Neural cell (in vitro differentiated cells): Measurements from ENCODE around the gene FLOT1. TPM values are rescaled to one million over a fixed set of nuclear protein-coding genes. Genes with fewer than 3 reads are reported as not detected.

Experiments used
- H2AFZ ChIP-seq: fragments of 200-600, 300-800 bp; sonication (generic), shearing (Covaris generic); 2 replicates; pipeline ENCODE4 v1.6.0; 2014; ENCODE audit warnings: low read depth, mild to moderate bottlenecking, antibody characterized with exemption, low read length, moderate library complexity
- H3F3A ChIP-seq: fragments of 200-600 bp; shearing (Covaris generic); 2 replicates; pipeline ENCODE4 v1.6.1; 2016; ENCODE audit warnings: mild to moderate bottlenecking, moderate library complexity, mixed read lengths, antibody characterized with exemption, low read length; ENCODE audit not compliant: insufficient read depth, poor library complexity, severe bottlenecking
- H3K27ac ChIP-seq: fragments of 200-600, 300-800 bp; sonication (generic), shearing (Covaris generic); 2 replicates; pipeline ENCODE4 v1.5.1; 2014; ENCODE audit warnings: mild to moderate bottlenecking, low read length, moderate library complexity
- H3K27me3 ChIP-seq: fragments of 300-800, 200-600 bp; sonication (generic), shearing (Covaris generic); 2 replicates; pipeline ENCODE4 v1.6.0; 2014; ENCODE audit warnings: mild to moderate bottlenecking, low read depth, low read length, moderate library complexity; ENCODE audit not compliant: insufficient read depth
- H3K36me3 ChIP-seq: fragments of 300-800, 200-600 bp; sonication (generic), shearing (Covaris generic); 2 replicates; pipeline ENCODE4 v1.5.1; 2014; ENCODE audit warnings: mild to moderate bottlenecking, antibody characterized with exemption, low read length, moderate library complexity; ENCODE audit not compliant: insufficient read depth
- H3K4me2 ChIP-seq: fragments of 300-800, 200-600 bp; sonication (generic), shearing (Covaris generic); 2 replicates; pipeline ENCODE4 v1.6.0; 2014; ENCODE audit warnings: mild to moderate bottlenecking, low read length
- H3K4me3 ChIP-seq: fragments of 300-800, 200-600 bp; sonication (generic), shearing (Covaris generic); 2 replicates; pipeline ENCODE4 v1.5.1; 2014; ENCODE audit warnings: mild to moderate bottlenecking, low read length, moderate library complexity
- H3K79me2 ChIP-seq: fragments of 200-600 bp; shearing (Covaris generic); replicated peaks from 2 replicates; pipeline ENCODE4 v1.6.0; 2014; ENCODE audit warnings: mild to moderate bottlenecking, low read length, moderate library complexity; ENCODE audit not compliant: insufficient read depth
- H3K9ac ChIP-seq: fragments of 300-800, 200-600 bp; sonication (generic), shearing (Covaris generic); 2 replicates; pipeline ENCODE4 v1.6.1; 2016; ENCODE audit warnings: mild to moderate bottlenecking, low read length, mixed read lengths
- H3K9me2 ChIP-seq: fragments of 200-600 bp; shearing (Covaris generic); 2 replicates; pipeline ENCODE4 v1.6.1; 2016; ENCODE audit warnings: mild to moderate bottlenecking, low read length, mixed read lengths; ENCODE audit not compliant: insufficient read depth
- H3K9me3 ChIP-seq: fragments of 200-600, 300-800 bp; sonication (generic), shearing (Covaris generic); 2 replicates; pipeline ENCODE4 v1.6.1; 2016; ENCODE audit warnings: mild to moderate bottlenecking, mixed run types, low read length, moderate library complexity, mixed read lengths
- H4K20me1 ChIP-seq: fragments of 200-600 bp; shearing (Covaris generic); 2 replicates; pipeline ENCODE4 v1.6.1; 2016; ENCODE audit warnings: mild to moderate bottlenecking, mixed run types; ENCODE audit not compliant: insufficient read depth
- CTCF ChIP-seq: fragments of 450-650 bp; IDR thresholded peaks from 2 replicates; pipeline ENCODE4 v1.5.1; 2014; ENCODE audit warnings: antibody characterized with exemption, mild to moderate bottlenecking, moderate library complexity; ENCODE audit not compliant: poor library complexity, severe bottlenecking
- EP300 ChIP-seq: fragments of 450-650 bp; conservative IDR thresholded peaks from 2 replicates; pipeline ENCODE4 v1.6.1; 2014; ENCODE audit warnings: antibody characterized with exemption, mild to moderate bottlenecking, moderate library complexity; ENCODE audit not compliant: poor library complexity, severe bottlenecking
- EZH2 ChIP-seq: fragments of 200-600, 300-800 bp; shearing (Covaris generic), sonication (generic); IDR thresholded peaks from 2 replicates; pipeline ENCODE4 v1.6.1; 2014; ENCODE audit warnings: antibody characterized with exemption, low read length, borderline replicate concordance, mild to moderate bottlenecking; ENCODE audit not compliant: insufficient read depth, poor library complexity, severe bottlenecking
- MXI1 ChIP-seq: fragments of 450-650 bp; conservative IDR thresholded peaks from 2 replicates; pipeline ENCODE4 v1.6.1; 2014; ENCODE audit warnings: antibody characterized with exemption, mild to moderate bottlenecking; ENCODE audit not compliant: poor library complexity, severe bottlenecking
- POLR2AphosphoS5 ChIP-seq: IDR thresholded peaks from 2 replicates; pipeline ENCODE4 v1.6.1; 2012
- RAD21 ChIP-seq: fragments of 450-650 bp; conservative IDR thresholded peaks from 2 replicates; pipeline ENCODE4 v1.6.1; 2014; ENCODE audit warnings: antibody characterized with exemption, mild to moderate bottlenecking, moderate library complexity
- REST ChIP-seq: IDR thresholded peaks from 2 replicates; pipeline ENCODE4 v1.6.1; 2012; ENCODE audit warnings: borderline replicate concordance
- SMC3 ChIP-seq: fragments of 450-650 bp; conservative IDR thresholded peaks from 2 replicates; pipeline ENCODE4 v1.6.1; 2014; ENCODE audit warnings: antibody characterized with exemption, mild to moderate bottlenecking, moderate library complexity; ENCODE audit not compliant: poor library complexity
- TAF1 ChIP-seq: IDR thresholded peaks from 2 replicates; pipeline ENCODE4 v1.6.1; 2012; ENCODE audit warnings: low read depth
- polyA plus RNA-seq: library from polyadenylated mRNA; depleted of rRNA; stranded (reverse); fragments of >200 nt; gene quantifications from 2 replicates; pipeline ENCODE4 v1.2.3, GENCODE V29; 2014

FLOT1 gene
- polyA plus RNA-seq, 1 donor from 2014 or later, result 72.7 TPM

GRCh38 chr6:30738532-30738931 is 4.0 kb downstream of the FLOT1 start:
- Histone ChIP-seq H3K36me3 (no peaks in the 10 kb centered on the region), H3K9me2 (no peaks in the 10 kb centered on the region)

GRCh38 chr6:30735668-30736314 is 6.7 kb downstream of the FLOT1 start:
- Histone ChIP-seq H3K27ac (no peak overlapping the region), H3K36me3 (no peaks in the 10 kb centered on the region), H3K9me3 (no peaks in the 10 kb centered on the region), H3K4me2 (no peak overlapping the region), H4K20me1 (no peaks in the 10 kb centered on the region), H3K79me2 (peaks cover 6% of the 10 kb centered on the region), H3K9ac (no peak overlapping the region), H2AFZ (no peak overlapping the region), H3F3A (no peaks in the 10 kb centered on the region), H3K27me3 (no peaks in the 10 kb centered on the region), H3K9me2 (no peaks in the 10 kb centered on the region), H3K4me3 (no peak overlapping the region)
- TF ChIP-seq MXI1 (no peak), TAF1 (no peak), CTCF (no peak), RAD21 (no peak), SMC3 (no peak), POLR2AphosphoS5 (no peak), EZH2 (no peak)

More at GRCh38 chr6:30738532-30738931, 4.0 kb downstream of the FLOT1 start:
- H4K20me1 ChIP-seq, result no peaks in the 10 kb centered on the region
- no peak overlapping the region for H3K4me3 ChIP-seq
- peaks cover 14% of the 10 kb centered on the region for H3K79me2 ChIP-seq
- no peak overlapping the region for H2AFZ ChIP-seq
- no peaks in the 10 kb centered on the region for H3K9me3 ChIP-seq
- H3F3A ChIP-seq, result no peaks in the 10 kb centered on the region
- peaks cover 4% of the 10 kb centered on the region for H3K27me3 ChIP-seq
- H3K9ac ChIP-seq, result no peak overlapping the region
- TF ChIP-seq POLR2AphosphoS5 (no peak), CTCF (no peak)
- no peak overlapping the region for H3K27ac ChIP-seq
- H3K4me2 ChIP-seq, result no peak overlapping the region

GRCh38 chr6:30732237-30732943 is 10.1 kb downstream of the FLOT1 start:
- Histone ChIP-seq H3K36me3 (no peaks in the 10 kb centered on the region), H3K4me3 (no peak overlapping the region), H3K27ac (no peak overlapping the region), H4K20me1 (no peaks in the 10 kb centered on the region), H2AFZ (no peak overlapping the region), H3K79me2 (no peaks in the 10 kb centered on the region), H3F3A (no peaks in the 10 kb centered on the region), H3K27me3 (no peaks in the 10 kb centered on the region), H3K4me2 (no peak overlapping the region), H3K9ac (no peak overlapping the region), H3K9me2 (no peaks in the 10 kb centered on the region), H3K9me3 (no peaks in the 10 kb centered on the region)
- TF ChIP-seq EP300 (no peak), CTCF (no peak), RAD21 (no peak), REST (no peak)
